HG03139 (cell line): ENCODE data around the gene RABGAP1L.
A peak's percentile ranks its signal among the peaks of the same experiment; 100 is the strongest.

Experiments used
- ATAC-seq: cut with Tn5 transposase; IDR thresholded peaks from one replicate; pipeline ENCODE4 v1.9.1; 2021; ENCODE audit not compliant: unreplicated experiment

RABGAP1L gene

GRCh38 chr1:174954073-174954460 lies 794.7 kb downstream of the RABGAP1L start:
- ATAC-seq, result no peak

GRCh38 chr1:174954671-174955669 lies 795.6 kb downstream of the RABGAP1L start:
- ATAC-seq, result no peak

GRCh38 chr1:174956086-174956485 lies 796.8 kb downstream of the RABGAP1L start:
- no peak for ATAC-seq

GRCh38 chr1:174956976-174957375 lies 797.7 kb downstream of the RABGAP1L start:
- ATAC-seq, result no peak

- ATAC-seq, result no peak
Measured at GRCh38 chr1:174957829-174958228, 798.5 kb downstream of the RABGAP1L start.

GRCh38 chr1:174958396-174958795 lies 799.1 kb downstream of the RABGAP1L start:
- no peak for ATAC-seq

- ATAC-seq, result no peak
Measured at GRCh38 chr1:174960362-174960761, 801.0 kb downstream of the RABGAP1L start.

- ATAC-seq, result no peak
Measured at GRCh38 chr1:174963529-174964125, 804.3 kb downstream of the RABGAP1L start.

- ATAC-seq, result no peak
Measured at GRCh38 chr1:174964261-174964971, 805.1 kb downstream of the RABGAP1L start.

- ATAC-seq, result no peak
Measured at GRCh38 chr1:174964972-174965361, 805.6 kb downstream of the RABGAP1L start.

- ATAC-seq, result no peak
Measured at GRCh38 chr1:174965362-174966007, 806.2 kb downstream of the RABGAP1L start.

- ATAC-seq, result no peak
Measured at GRCh38 chr1:174966008-174966572, 806.8 kb downstream of the RABGAP1L start.

- no peak for ATAC-seq
Measured at GRCh38 chr1:174967845-174968705, 808.8 kb downstream of the RABGAP1L start.

- peak; percentile 61 for ATAC-seq
Measured at GRCh38 chr1:174968750-174969244, 809.5 kb downstream of the RABGAP1L start.

GRCh38 chr1:174969977-174970376 lies 810.7 kb downstream of the RABGAP1L start:
- no peak for ATAC-seq

GRCh38 chr1:174971466-174971865 lies 812.1 kb downstream of the RABGAP1L start:
- no peak for ATAC-seq

- no peak for ATAC-seq
Measured at GRCh38 chr1:174971902-174972301, 812.6 kb downstream of the RABGAP1L start.

- no peak for ATAC-seq
Measured at GRCh38 chr1:174974711-174975119, 815.4 kb downstream of the RABGAP1L start.

- ATAC-seq, result no peak
Measured at GRCh38 chr1:174975764-174976163, 816.4 kb downstream of the RABGAP1L start.
